Activated naive CD8-positive, alpha-beta T cell treated with anti-CD3 and anti-CD28 coated beads, Interleukin-2, amount 50 U/mL, for 24 hours (primary cell): ENCODE measurements around the gene SLC22A2.
"Not testable (repeated sequence)": the region's sequence is repeated elsewhere in the genome, so short reads cannot be mapped to it uniquely, and the experiment has no call there.

Source experiments
- ATAC-seq: fragments of 150-1000 bp; cut with Tn5 transposase; one replicate; pipeline ENCODE4 v1.10.0; 2021
- DNase-seq: peaks from one replicate; pipeline ENCODE4 v3.0.0; 2021
- H3K27ac Mint-ChIP-seq: one replicate; pipeline ENCODE4 v1.8.0; 2021; ENCODE audit warnings: mild to moderate bottlenecking, mixed read lengths
- H3K27me3 Mint-ChIP-seq: one replicate; pipeline ENCODE4 v1.8.0; 2021; ENCODE audit warnings: mixed read lengths
- H3K36me3 Mint-ChIP-seq: one replicate; pipeline ENCODE4 v1.8.0; 2021; ENCODE audit warnings: low read depth, mixed read lengths
- H3K4me1 Mint-ChIP-seq: one replicate; pipeline ENCODE4 v1.8.0; 2021; ENCODE audit warnings: mixed read lengths
- H3K4me3 Mint-ChIP-seq: one replicate; pipeline ENCODE4 v1.8.0; 2021; ENCODE audit warnings: mild to moderate bottlenecking, moderate library complexity, mixed read lengths
- H3K9me3 Mint-ChIP-seq: one replicate; pipeline ENCODE4 v1.8.0; 2021; ENCODE audit warnings: mixed read lengths

SLC22A2 gene

GRCh38 chr6:160258346-160259142 lies at the start of gene SLC22A2:
SLC22A2 (minus strand) TSS chr6:160258821; CDS start chr6:160258757, 64 bp downstream.
- no peaks in the 10 kb centered on the region for H3K9me3 Mint-ChIP-seq
- ATAC-seq (no peak), DNase-seq (no peak)
- no peaks in the 10 kb centered on the region for H3K4me1 Mint-ChIP-seq
- H3K27me3 Mint-ChIP-seq: peaks cover 22% of the 10 kb centered on the region
- H3K27ac Mint-ChIP-seq: no peak within 1 kb of the TSS
- no peaks in the 10 kb centered on the region for H3K36me3 Mint-ChIP-seq
- H3K4me3 Mint-ChIP-seq: no peak within 1 kb of the TSS

GRCh38 chr6:160305926-160306713 lies 47.5 kb upstream of the SLC22A2 start:
- Mint-ChIP-seq H3K4me1 (no peaks in the 10 kb centered on the region), H3K36me3 (peaks cover 5% of the 10 kb centered on the region), H3K4me3 (no peak overlapping the region), H3K27me3 (peaks cover 4% of the 10 kb centered on the region), H3K27ac (no peak overlapping the region), H3K9me3 (peaks cover 23% of the 10 kb centered on the region)
- DNase-seq: no peak
- no peak for ATAC-seq

GRCh38 chr6:160303806-160304205 lies 45.2 kb upstream of the SLC22A2 start:
- H3K9me3 Mint-ChIP-seq: peaks cover 9% of the 10 kb centered on the region
- H3K27me3 Mint-ChIP-seq: peaks cover 4% of the 10 kb centered on the region
- DNase-seq (no peak), ATAC-seq (no peak)
- no peak overlapping the region for H3K27ac Mint-ChIP-seq
- no peak overlapping the region for H3K4me3 Mint-ChIP-seq
- no peaks in the 10 kb centered on the region for H3K4me1 Mint-ChIP-seq
- H3K36me3 Mint-ChIP-seq: no peaks in the 10 kb centered on the region

- ATAC-seq, H3K36me3 Mint-ChIP-seq, H3K27me3 Mint-ChIP-seq, H3K4me3 Mint-ChIP-seq, DNase-seq, H3K9me3 Mint-ChIP-seq, H3K4me1 Mint-ChIP-seq, H3K27ac Mint-ChIP-seq: not testable (repeated sequence)
Measured at GRCh38 chr6:160302431-160303082, 43.9 kb upstream of the SLC22A2 start.

GRCh38 chr6:160301339-160301738 lies 42.7 kb upstream of the SLC22A2 start:
- Mint-ChIP-seq H3K4me3 (no peak overlapping the region), H3K27me3 (peaks cover 7% of the 10 kb centered on the region), H3K27ac (no peak overlapping the region), H3K9me3 (peaks cover 8% of the 10 kb centered on the region), H3K36me3 (no peaks in the 10 kb centered on the region), H3K4me1 (no peaks in the 10 kb centered on the region)
- no peak for DNase-seq
- ATAC-seq: no peak

GRCh38 chr6:160300076-160300695 lies 41.6 kb upstream of the SLC22A2 start:
- Mint-ChIP-seq H3K4me3 (no peak overlapping the region), H3K36me3 (no peaks in the 10 kb centered on the region), H3K27me3 (peaks cover 9% of the 10 kb centered on the region), H3K9me3 (peaks cover 8% of the 10 kb centered on the region), H3K4me1 (no peaks in the 10 kb centered on the region), H3K27ac (no peak overlapping the region)
- DNase-seq (no peak), ATAC-seq (no peak)

- H3K4me3 Mint-ChIP-seq: no peak overlapping the region
- ATAC-seq: no peak
- DNase-seq: no peak
- peaks cover 7% of the 10 kb centered on the region for H3K9me3 Mint-ChIP-seq
- H3K4me1 Mint-ChIP-seq: no peaks in the 10 kb centered on the region
- no peaks in the 10 kb centered on the region for H3K36me3 Mint-ChIP-seq
- peaks cover 9% of the 10 kb centered on the region for H3K27me3 Mint-ChIP-seq
- H3K27ac Mint-ChIP-seq: no peak overlapping the region
Measured at GRCh38 chr6:160299559-160299958, 40.9 kb upstream of the SLC22A2 start.

GRCh38 chr6:160298121-160298520 lies 39.5 kb upstream of the SLC22A2 start:
- peaks cover 3% of the 10 kb centered on the region for H3K9me3 Mint-ChIP-seq
- ATAC-seq: no peak
- no peak overlapping the region for H3K27ac Mint-ChIP-seq
- H3K27me3 Mint-ChIP-seq: peaks cover 12% of the 10 kb centered on the region
- H3K4me3 Mint-ChIP-seq: no peak overlapping the region
- H3K36me3 Mint-ChIP-seq: no peaks in the 10 kb centered on the region
- no peaks in the 10 kb centered on the region for H3K4me1 Mint-ChIP-seq
- DNase-seq: no peak

GRCh38 chr6:160297310-160297709 lies 38.7 kb upstream of the SLC22A2 start:
- no peak overlapping the region for H3K4me3 Mint-ChIP-seq
- H3K27ac Mint-ChIP-seq: no peak overlapping the region
- H3K27me3 Mint-ChIP-seq: peaks cover 12% of the 10 kb centered on the region

GRCh38 chr6:160293844-160294243 lies 35.2 kb upstream of the SLC22A2 start:
- DNase-seq (no peak), ATAC-seq (no peak)
- Mint-ChIP-seq H3K36me3 (no peaks in the 10 kb centered on the region), H3K27ac (no peak overlapping the region), H3K9me3 (no peaks in the 10 kb centered on the region), H3K27me3 (peaks cover 19% of the 10 kb centered on the region), H3K4me1 (no peaks in the 10 kb centered on the region), H3K4me3 (no peak overlapping the region)

More at GRCh38 chr6:160297310-160297709, 38.7 kb upstream of the SLC22A2 start:
- no peaks in the 10 kb centered on the region for H3K4me1 Mint-ChIP-seq
- no peaks in the 10 kb centered on the region for H3K9me3 Mint-ChIP-seq
- DNase-seq (no peak), ATAC-seq (no peak)
- no peaks in the 10 kb centered on the region for H3K36me3 Mint-ChIP-seq

- ATAC-seq (no peak), DNase-seq (no peak)
- H3K27ac Mint-ChIP-seq: no peak overlapping the region
- no peak overlapping the region for H3K4me3 Mint-ChIP-seq
- peaks cover 3% of the 10 kb centered on the region for H3K9me3 Mint-ChIP-seq
- H3K36me3 Mint-ChIP-seq: no peaks in the 10 kb centered on the region
- peaks cover 29% of the 10 kb centered on the region for H3K27me3 Mint-ChIP-seq
- H3K4me1 Mint-ChIP-seq: no peaks in the 10 kb centered on the region
Measured at GRCh38 chr6:160285541-160286105, 27.0 kb upstream of the SLC22A2 start.

GRCh38 chr6:160284575-160284974 lies 26.0 kb upstream of the SLC22A2 start:
- no peaks in the 10 kb centered on the region for H3K4me1 Mint-ChIP-seq
- ATAC-seq (no peak), DNase-seq (no peak)
- H3K9me3 Mint-ChIP-seq: peaks cover 3% of the 10 kb centered on the region
- peaks cover 25% of the 10 kb centered on the region for H3K27me3 Mint-ChIP-seq
- no peaks in the 10 kb centered on the region for H3K36me3 Mint-ChIP-seq
- H3K4me3 Mint-ChIP-seq: no peak overlapping the region
- H3K27ac Mint-ChIP-seq: no peak overlapping the region

- H3K36me3 Mint-ChIP-seq: no peaks in the 10 kb centered on the region
Measured at GRCh38 chr6:160282444-160282843, 23.8 kb upstream of the SLC22A2 start.

GRCh38 chr6:160279850-160280249 lies 21.2 kb upstream of the SLC22A2 start:
- no peak for DNase-seq
- peaks cover 18% of the 10 kb centered on the region for H3K27me3 Mint-ChIP-seq
- no peak overlapping the region for H3K4me3 Mint-ChIP-seq
- H3K27ac Mint-ChIP-seq: no peak overlapping the region
- peaks cover 3% of the 10 kb centered on the region for H3K9me3 Mint-ChIP-seq
- H3K4me1 Mint-ChIP-seq: no peaks in the 10 kb centered on the region
- H3K36me3 Mint-ChIP-seq: no peaks in the 10 kb centered on the region
- ATAC-seq: no peak

More at GRCh38 chr6:160282444-160282843, 23.8 kb upstream of the SLC22A2 start:
- DNase-seq (no peak), ATAC-seq (no peak)
- no peaks in the 10 kb centered on the region for H3K4me1 Mint-ChIP-seq
- H3K27ac Mint-ChIP-seq: no peak overlapping the region
- H3K4me3 Mint-ChIP-seq: no peak overlapping the region
- H3K9me3 Mint-ChIP-seq: peaks cover 3% of the 10 kb centered on the region
- peaks cover 27% of the 10 kb centered on the region for H3K27me3 Mint-ChIP-seq
